HL-60/S4 treated with phorbol 12-myristate 13-acetate at 8.2 ng/mL for 4 days and 3 days (cell line): ENCODE measurements around the gene LAPTM4A.
"Not testable (repeated sequence)": the region's sequence is repeated elsewhere in the genome, so short reads cannot be mapped to it uniquely, and the experiment has no call there.

Experiments used
- in situ Hi-C: fragments of 300-500 bp; cut with MboI; formaldehyde crosslinking; loops from 2 replicates; pipeline ENCODE4 v1.15.0; 2022; ENCODE audit warnings: low sequenced_read_pairs

Gene LAPTM4A

DNA sequence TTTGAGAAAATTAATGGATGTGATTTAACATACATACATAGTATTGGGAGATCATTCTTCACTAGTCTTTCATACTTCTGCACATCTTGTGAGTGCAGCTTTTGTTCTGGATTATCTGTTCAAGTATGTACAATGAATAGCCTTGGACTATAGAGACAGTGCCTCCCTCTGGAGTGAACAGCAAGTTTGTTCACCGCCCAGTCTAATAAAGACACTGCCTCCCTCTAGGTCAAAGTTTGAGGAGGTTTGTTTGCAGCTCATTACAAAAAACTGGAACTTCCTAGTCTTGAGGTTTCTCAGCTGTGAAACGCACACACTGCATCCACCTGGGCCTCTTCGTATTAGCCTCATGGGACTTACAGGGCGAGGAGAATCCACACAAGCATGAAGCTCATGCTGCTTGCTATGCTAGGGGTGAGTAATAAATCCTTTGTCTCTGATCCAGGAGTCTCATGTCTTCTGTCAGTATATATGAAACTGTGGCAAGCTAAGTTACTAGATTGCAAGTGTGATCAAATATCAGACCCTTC, 26.0 kb upstream of the LAPTM4A start:
- in situ Hi-C loops, result no loop called here

DNA sequence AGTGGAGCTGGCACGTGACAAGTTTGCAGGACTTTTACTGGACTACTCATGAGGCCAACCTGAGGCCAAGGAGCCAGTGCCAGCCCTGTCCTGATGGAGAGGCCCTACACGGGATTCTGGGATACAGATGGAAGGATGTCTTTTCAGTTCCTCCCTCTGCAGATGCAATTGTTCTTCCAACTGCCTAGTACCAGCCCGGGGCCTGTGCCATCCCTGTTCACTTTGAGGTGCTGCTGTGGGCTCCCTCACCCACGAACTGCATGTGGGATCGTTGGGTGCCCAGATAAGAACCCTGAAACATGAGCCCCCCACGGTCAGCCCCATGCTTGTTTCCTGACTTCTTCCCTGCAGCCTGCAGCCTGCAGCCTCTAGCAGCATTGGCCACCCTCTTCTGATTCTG, 25.3 kb upstream of the LAPTM4A start:
- in situ Hi-C loops, result no loop called here

DNA sequence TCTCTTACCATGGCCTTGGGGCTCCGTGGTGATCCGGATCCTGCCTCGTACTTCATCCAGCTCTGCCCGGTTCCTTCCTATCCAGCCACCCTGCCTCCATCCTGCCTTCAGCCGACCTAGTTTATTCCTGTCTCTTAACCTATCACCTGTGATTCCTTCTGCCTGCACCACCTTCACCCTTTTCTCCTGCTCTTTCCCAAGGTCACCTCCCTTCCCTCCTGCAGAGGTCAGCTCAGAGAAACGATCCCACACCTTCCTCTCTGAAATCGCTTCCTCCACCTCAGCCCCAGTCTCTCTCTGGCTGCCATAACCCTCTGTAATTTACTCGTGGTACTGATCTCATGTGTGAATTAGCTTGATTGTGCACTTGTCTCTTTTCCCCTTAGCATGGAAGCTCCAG, 23.5 kb upstream of the LAPTM4A start:
- in situ Hi-C loops, result no loop called here

DNA sequence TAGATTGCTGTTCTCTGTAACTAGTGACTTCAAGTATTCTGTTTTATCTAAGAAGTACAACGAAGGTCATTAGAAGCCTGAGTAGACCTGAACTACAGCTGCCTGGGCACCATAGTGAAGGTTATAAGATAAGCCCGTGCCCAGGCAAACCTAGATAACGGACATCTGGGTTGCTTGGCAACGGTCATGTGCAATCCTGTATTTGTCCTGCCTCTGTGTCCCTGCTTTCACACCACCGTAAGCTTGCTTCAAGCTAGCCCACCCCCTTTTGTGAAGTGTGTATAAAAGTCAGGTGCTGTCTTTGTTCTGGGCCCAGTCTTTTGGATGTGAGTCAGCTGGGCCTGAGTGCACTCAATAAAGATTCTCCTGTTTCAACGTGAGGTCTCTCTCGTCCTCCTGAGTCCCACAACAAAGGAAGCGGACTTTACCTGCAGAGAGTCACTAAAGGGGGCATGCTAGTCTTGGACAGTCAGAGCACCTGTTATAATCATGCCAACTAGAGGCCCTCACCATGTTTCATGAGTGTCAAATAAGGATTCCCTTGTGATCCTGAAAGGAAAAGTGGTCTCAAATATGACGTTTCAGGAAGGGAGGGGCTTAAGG, 22.7 kb upstream of the LAPTM4A start:
- in situ Hi-C loops, result not testable (repeated sequence)

DNA sequence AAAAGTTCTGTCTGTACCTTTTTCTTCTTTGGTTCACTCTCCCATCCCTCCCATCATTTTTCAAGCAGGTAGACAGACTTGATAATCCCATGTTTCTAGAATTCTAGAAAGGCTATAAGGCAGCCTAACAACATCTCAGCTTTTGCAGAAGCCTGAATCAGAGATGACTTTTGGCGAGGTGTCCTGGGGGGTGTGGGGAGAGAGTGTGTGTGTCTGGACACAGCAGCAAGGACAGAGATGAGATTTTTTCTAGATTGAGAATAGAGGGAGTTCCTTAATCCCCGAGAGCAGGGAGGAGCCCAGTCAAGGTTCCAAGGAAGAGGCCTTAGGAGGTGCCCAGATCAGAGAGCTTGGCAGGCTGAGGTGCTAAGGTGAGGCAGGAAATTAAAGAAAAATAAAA, 22.0 kb upstream of the LAPTM4A start:
- in situ Hi-C loops, result no loop called here

DNA sequence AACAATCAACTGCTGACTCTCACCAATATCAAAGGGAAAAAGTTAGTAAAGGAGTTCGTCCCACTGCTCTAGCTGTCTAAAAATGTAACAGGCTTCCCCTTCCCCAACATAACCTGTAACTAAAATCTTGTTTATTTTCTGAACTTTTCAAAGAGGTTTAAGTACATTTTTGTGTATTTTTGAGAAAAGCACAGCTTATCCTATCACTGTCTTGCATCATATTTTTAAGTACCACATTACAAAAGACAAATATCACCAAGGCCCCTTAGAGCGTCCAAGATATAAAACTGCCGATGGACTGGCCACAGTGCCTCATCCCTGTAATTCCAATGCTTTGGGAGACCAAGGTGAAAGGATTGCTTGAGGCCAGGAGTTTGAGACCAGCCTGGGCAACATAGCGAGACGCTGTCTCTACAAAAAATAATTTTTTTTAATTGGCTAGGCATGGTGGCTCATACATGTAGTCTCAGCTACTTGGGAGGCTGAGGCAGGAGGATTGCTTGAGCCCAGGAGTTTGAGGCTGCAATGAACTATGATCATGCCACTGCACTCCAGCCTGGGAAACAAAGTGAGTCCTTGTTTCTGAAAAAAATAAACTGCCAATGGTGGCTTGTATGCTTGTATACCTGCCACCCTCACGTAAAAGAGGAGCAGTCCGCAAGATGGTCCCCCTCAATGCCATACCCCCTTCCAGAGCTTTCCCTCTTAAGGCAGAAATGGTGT, 21.2 kb upstream of the LAPTM4A start:
- in situ Hi-C loops, result no loop called here

DNA sequence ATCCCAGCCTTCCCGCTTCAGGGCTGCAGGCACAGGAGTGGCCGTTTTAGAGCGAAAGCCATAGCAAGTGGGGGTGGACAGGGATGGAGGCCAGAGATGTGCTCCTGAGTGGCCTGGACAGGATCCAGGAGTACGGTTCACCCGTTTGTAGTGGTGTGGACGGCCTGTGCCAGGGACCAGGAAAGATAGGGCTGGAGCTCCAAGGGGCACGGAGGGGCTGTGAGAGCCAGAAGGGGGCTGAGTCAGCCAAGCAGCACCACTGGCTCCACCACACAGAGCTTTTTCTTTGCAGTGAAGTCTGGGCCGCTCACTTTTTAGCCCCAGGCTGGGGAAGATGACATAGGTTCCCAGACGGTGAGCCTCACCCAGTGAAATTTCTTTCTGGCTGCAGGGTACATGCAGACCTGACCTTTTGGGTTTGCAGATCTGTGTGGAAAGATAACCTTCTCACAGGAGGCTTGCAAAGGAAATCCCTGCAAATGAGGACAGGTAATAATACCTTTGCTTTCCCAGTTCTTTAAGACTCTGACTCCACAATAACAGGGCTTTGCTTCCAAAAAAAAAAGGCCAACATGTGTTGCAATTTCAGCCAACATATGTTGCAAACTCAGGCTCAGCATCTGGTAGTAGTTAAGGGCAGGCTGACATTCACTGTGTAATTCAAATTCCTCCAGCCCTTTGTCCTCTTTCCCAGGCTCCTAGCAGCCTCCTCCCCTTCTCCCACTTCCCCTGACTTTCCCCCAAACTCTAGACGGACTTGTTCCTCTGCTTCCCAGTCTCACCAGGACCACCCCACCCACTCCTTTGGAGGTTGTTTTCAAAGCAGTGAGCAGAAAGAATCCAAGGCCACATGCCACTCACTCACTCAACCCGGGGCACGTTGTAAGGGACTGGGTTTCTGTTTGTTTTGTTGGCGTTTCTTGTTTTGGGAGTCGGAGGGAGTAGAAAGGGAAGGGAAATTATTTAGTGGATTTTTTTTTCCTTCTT, 20.3 kb upstream of the LAPTM4A start:
- in situ Hi-C loops, result no loop called here

DNA sequence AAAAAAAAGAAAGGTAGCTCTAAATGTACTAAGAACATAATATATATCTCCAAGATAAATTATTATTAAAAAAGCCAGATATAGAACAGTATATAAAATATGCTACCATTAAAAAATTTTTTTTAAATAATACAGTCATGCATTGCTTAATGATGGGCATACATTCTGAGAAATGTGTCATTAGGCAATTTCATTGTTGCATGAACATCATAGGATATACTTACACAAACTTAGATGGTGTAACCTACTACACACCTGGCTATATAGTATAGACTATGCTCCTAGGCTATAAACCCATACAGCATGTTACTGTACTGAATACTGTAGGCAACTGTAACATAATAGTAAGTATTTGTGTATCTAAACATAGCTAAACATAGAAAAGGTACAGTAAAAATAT, 18.3 kb upstream of the LAPTM4A start:
- in situ Hi-C loops, result no loop called here

DNA sequence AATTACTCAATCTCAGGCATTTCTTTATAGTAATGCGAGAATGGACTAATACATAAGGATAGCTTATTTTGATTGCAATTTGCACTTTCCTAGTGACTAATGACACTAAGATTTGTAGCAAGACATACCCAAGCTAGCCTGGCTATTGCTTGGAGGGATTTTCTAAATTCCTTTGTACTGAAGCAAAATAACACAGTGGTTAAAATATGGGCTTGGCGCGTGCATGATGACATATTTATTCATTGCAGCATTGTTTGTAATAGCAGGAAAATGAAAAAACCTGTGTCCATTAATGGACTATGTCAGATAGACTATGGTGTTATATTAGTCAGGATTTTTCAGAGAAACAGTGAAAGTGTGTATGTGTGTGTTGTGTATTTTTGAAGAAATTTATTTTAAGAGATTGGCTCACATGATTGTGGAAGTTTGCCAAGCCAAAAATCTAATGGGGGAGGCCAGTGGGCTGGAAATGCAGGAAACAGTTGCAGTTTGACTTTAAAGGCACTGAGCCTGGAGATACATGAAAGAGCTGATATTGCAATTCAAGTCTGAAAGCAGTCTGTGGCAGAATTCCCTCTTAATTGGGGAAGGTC, 16.7 kb upstream of the LAPTM4A start:
- in situ Hi-C loops, result no loop called here

DNA sequence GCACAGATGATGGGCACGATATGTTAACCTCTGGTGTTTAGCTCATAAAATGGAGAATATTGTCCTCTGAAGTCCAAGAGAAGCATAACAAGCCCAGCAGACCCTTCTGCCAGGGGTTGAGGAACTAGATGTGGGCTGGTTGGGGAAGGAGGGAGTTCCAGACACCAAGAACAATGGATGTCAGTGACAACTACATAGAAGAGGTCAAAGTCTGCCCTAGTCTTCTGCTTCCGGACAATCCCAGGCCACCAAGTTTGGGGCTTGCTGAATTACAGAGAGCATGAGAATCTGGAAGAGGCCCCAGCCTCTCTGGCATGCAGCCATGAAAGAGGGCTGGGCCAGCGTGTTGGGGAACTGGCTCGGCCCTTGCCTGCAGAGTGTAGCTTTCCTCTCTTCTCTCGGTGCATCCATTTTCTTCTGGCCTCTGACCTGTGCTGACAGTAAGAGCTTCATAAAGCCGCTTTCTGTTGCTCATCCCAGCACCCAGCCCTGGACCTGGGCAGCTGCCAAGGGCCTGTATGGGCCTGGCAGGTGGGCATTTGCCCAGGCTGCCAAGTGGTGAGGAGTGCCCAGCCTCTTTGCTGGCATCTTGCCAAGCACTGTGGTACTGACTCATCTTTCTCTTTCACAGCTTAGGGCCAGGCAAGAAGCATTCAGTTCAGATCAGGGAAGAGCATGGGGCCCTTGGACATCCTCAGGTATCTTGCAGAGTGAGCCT, 14.6 kb upstream of the LAPTM4A start:
- in situ Hi-C loops, result no loop called here

DNA sequence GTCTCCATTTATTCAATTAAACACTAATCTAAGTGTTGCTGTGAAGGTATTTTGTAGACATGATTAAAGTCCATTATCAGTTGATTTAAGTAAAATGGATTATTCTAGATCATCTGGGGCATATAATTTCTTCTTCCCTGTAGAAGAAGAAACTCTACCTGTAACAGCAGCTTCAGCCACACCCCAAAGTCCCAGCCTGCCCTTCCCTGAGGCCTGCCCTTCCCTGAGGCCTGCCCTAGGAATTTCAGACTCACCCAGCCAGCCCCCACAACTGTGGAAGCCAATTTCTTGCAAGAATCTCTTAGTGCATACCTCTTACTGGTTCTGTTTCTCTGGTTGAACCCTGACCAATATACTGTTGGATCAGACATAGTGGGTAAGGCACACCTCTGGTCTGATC, 13.4 kb upstream of the LAPTM4A start:
- in situ Hi-C loops, result no loop called here

DNA sequence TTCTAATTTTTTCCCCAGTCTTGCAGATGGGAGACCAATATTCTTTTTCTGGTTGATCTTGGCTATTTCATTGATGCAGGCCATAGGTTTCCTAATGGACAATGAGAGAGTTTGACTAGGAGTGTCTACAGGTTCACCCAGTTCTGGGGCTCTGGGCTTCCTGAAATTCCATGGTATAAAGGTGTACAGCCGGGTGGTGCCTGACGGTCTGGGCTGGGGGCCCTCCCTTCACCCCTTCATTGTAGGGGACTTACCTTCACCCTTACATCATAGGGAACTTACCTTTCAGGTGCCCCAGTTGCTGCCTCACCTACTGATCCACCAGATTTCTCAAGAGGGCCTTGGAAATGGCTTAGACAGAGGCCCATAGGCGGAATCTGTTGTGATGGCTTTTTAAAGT, 13.0 kb upstream of the LAPTM4A start:
- in situ Hi-C loops, result no loop called here

DNA sequence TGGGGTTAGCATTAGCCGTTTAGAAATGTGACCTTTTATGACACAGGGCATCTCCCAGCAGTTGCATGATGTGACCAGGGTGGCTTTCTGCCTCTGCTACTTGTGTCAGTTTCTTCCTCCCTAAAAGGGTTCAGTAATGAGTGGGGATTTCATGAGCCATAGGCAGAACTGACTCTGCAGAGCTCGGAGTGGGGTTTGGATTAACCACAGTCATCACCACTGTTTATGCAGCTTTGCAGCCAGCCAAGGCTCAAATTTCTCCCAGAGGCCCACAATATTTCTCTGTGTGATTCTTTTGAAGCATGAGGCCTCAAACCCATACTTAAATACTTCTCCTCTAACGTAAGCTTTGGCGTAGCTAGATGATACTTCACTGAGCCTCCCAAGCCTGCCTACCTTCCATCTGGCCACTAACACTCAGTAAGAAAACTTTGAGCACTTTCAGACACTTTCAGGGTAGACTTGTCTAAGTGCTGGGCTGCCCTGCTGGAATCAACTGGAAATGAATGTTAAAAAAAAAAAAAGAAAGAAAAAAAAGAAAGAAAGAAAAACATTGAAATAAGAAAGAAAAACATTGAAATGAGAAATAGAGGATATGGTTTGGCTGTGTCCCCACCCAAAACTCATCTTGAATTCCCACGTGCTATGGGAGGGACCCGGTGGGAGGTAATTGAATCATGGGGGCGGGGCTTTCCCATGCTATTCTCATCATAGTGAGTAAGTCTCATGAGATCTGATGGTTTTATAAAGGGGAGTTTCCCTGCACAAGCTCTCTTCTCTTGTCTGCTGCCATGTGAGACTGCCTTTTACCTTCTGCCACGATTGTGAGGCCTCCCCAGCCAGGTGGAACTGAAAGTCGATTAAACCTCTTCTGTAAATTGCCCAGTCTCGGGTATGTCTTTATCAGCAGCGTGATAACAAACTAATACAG, 11.5 kb upstream of the LAPTM4A start:
- in situ Hi-C loops, result no loop called here

DNA sequence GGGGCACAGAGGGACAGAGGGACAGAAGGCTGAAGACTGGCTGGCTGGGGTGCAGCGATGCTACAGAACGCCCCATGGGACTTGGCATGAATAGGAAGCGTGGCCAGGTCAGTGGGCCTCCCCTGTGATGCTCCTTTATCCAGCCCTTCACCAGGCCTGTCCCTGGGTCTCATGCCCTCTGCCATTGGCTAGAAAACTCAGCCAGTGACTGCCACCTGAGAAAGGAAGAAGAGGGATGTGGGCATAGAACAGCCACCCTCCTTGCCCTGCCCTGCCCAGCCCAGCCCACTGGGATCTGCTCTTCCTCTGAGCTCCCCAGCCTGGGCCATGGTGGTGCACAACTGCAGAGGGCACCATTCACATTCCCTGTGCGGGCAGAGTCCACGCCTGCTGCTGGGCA, 10.5 kb upstream of the LAPTM4A start:
- in situ Hi-C loops, result no loop called here

DNA sequence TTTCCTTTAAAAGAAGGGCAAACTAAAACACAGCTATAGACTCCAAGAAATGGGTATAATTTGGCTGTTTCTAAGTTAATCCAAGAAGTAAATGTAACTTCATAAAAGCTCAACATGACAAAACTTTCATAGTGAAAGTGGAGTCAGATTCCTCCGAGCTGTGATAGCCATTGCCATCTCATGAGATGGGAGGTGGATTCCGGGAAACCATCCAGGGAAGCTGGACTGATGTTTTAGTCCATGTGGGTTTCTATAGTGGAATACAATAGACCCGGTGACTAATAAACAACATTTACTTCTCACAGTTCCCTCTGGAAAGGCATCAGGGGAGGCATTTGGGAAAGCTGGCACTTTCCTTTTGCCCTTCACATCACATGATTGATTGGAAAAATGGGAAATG, 10.0 kb upstream of the LAPTM4A start:
- in situ Hi-C loops, result no loop called here

DNA sequence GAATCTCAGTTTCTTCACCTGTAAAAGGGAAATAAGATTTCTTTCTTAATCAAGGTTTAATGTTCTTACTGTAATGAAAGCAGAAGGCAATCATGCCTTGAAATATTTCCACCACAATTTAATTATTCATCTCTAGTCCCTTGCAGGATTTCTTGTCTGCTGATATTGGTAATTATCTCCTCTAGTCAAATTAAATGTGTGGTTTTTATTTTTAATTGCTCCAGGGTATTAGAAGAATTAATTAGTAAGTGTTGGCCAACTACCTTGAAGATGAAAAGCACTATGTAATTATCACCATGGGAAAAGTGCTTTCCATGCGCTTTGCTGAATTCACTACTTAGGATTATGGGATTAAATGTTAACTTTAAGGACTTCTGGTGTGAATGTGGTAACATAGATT, 8.7 kb upstream of the LAPTM4A start:
- in situ Hi-C loops, result no loop called here

DNA sequence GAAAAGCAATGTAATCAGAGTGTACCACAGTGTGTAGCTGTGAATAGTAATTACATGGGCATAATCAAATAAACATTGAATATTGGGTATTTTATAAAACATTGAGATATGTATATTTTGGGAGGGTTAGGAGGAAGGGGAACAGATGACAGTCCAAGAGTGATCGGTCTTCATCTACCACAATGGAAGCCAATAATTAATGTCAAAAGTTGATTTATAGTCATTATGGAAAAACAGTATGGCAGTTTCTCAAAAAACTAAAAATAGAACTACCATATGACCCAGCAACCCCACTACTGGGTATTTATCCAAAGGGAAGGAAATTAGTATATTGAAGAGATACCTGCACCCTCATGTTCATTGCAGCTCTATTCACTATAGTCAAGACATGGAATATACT, 5.8 kb upstream of the LAPTM4A start:
- in situ Hi-C loops, result no loop called here

DNA sequence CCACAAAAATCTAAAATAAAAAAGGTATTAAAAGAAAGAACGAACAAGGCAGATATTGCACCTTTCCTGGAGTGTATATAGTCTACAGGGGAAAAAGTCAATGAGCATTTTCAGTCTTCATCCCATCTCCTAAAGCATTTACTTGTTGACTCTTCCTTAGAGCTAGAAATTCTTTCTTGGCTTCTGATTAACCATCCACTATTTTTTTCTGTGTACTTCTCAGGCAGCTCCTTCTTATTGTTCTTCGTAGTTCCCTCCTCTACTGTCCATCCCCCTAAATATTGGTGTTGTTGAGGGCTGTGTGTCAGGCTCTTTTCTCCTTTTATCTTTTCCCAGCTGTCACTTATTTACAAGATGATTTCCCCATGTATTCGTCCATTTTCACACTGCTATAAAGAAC, 3.5 kb upstream of the LAPTM4A start:
- in situ Hi-C loops, result no loop called here

DNA sequence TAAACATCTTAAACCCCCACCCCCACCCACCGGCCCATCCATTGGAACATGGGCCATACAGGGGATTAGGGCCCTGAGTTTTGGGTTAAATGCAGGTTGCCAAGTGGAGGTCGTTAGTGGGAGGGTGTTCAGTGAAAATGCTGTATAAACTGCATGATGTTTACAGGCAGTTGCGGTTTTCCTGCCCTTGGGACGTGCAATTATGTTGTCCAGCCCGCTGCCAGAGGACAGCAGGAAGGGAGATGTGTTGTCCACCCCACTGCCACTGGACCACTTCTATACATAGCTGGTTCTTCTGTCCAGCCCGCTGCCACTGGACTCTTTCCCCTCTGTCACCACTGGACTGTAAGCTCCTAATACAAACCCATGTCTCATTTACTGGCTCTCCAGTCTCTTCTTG, 2.7 kb upstream of the LAPTM4A start:
- in situ Hi-C loops, result no loop called here
